ACHN (cell line): ENCODE results near the gene KCNH5.

Experiments
- DNase-seq: peaks from one replicate; pipeline ENCODE4 v3.0.0-alpha.2; 2015
- in situ Hi-C: cut with HindIII; loops from 2 replicates; pipeline ENCODE4 v1.10.0; 2017; ENCODE audit warnings: low sequenced_read_pairs, low pct_ligation_motif_present, low pct_unique_long_range_greater_than_20kb

The KCNH5 gene

DNA sequence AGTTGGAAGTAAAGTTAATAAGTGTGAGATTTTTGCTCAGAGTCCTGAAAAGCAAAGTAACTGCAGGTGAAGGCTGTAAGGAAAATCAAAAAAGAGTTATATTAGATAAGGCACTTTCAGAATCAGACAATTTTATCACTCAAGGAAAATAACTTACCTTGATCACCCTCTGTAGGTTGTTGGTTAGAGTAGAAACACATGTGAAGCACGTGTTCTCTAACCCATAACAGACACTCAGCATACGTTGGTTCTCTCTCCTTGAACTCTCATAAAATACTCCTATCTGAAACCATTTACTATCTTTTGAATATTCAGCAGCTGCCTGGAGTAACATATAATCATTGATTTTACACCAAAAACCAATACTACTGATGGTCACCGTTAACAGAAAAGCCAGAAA is 335.5 kb downstream of the KCNH5 start:
- DNase-seq = no peak
- in situ Hi-C loops = no loop called here

DNA sequence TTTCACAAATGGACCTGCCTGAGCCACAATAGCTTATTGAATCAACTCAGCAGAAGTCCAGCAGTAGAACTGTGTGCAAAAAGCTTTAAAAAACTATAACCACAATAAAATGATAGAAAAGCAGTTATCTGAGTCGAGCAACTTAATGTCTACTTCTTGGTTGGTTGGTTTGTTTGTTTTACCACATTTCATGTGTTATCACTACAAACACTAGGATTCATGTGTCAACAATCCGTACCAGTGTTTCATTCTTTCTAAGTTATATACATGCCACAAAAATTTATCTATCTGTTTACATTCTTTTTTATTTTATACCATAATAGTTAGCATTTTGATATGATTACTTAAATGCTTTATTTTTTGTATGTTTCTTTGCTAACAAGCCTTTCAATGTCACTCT is 339.0 kb downstream of the KCNH5 start:
- in situ Hi-C loops = no loop called here
- DNase-seq = no peak

- no peak for DNase-seq
- in situ Hi-C loops = no loop called here
These were observed 347.8 kb downstream of the KCNH5 start for GRCh38 chr14:62697461-62697860.

DNA sequence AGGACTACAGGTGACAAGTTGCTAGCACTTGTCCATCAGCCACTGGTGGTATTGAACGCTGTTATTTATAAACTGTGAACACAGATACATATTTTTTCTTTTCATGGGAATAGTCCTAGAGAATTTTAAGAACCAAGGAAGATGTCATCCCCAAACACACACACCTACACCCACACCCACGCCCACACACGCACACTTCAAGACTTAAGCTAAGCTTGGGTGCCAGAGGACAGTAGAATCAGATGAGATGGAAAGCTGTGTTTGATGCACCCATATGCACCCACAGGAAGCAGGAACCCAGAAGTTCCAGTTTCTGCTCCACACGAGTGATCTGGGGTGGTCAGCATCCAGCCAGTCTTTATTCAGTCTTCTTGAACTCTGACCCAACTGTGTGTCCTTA is 348.3 kb downstream of the KCNH5 start:
- DNase-seq = no peak
- in situ Hi-C loops = no loop called here

DNA sequence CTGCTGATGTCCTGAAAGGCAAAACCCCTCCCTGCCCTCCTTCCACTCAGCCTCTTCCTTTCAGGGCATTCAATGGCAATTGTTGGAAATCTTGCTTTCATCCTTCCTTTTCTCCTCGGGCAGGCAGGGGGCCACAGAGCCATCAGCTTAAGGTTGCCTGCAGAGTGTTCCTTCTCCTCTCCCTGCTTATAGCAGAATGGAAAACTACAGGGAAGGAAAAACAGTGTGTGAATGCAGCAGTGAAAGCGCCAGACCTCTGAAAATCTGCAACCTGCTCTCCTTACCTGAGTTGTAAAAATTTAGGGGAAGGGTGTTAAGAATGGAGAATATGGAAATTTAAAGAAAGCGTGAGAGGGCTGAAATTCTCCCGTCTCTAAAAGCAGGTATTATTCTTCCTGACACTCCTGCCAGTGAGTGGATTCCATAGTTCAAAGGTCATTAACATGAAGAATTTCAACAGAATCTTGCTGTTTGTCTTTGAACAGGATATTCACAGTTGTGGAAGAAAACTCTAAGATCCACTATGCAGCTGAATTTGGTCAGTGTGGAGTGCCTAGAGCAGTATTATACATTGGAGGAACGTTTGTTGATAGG is 348.8 kb downstream of the KCNH5 start:
- DNase-seq = no peak
- in situ Hi-C loops = no loop called here

GRCh38 chr14:62694075-62694474 is 351.2 kb downstream of the KCNH5 start:
- no peak for DNase-seq
- in situ Hi-C loops = no loop called here

DNA sequence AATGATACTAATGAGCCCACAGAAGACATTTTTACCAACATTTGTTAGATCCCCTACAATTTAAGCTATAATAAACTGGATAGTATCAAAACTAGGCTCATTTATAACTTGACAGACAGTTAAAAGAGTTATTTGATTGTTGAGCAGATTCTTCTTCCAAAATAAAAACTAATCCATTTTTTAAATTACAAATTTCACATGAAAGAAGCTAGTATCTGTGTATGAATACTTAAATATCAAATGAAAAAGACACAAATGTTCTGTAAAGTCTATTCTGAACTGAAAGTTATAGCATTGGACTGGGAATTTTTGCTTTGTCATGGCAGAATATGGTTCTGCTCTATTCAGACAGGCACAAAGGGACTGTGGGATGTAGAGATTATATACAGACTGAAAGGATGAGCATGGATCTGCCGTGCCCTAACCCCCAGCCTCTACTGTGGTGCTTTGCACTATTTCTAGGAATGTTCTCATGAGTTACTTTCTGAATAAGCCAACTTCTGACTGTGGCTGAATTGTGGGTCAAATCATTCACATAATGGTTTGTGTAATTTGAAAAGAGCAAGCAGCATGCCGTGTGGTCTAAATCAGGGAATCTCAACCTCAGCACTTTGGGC is 352.7 kb downstream of the KCNH5 start:
- no peak for DNase-seq
- in situ Hi-C loops = no loop called here

DNA sequence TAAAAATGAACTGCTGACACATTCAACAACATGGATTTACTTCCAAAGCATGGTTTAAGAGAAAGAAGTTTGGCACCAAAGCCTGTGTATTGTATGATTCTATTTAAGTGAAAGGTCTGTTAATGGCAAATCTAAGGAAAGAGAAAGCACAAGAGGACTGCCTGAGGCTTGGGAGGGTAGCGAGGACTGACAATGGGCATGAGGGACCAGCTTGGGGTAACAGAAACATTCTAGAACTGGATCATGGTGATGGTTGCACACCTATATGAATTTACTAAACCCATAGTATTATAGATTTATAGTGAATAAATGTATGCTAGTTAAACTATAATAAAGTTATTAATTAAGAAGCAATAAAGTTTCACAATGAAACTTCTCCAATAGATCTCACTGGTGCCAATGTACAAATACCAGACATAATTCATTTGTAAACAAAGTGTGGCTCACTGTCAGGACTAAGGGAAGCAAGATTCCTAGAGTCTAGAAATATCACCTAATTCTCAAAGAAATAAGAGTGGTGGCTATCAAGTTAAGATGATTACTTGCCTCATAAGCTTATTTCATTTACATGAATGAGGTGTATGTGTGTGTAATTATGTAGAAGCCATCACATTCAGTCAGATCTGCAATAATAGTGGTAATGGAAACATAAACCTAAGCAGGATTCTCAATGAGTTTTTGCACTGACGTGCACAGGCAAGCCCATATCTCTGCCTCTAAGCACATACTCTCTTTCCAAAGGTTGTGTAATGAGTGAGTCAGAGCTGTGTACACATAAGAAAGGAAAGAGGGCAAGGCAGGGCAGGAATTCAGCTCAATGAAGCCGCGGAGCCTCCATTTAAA is 353.4 kb downstream of the KCNH5 start:
- peak; percentile 46 for DNase-seq
- in situ Hi-C loops = no loop called here

- in situ Hi-C loops = no loop called here
- no peak for DNase-seq
These were observed 355.5 kb downstream of the KCNH5 start for GRCh38 chr14:62689733-62690132.

DNA sequence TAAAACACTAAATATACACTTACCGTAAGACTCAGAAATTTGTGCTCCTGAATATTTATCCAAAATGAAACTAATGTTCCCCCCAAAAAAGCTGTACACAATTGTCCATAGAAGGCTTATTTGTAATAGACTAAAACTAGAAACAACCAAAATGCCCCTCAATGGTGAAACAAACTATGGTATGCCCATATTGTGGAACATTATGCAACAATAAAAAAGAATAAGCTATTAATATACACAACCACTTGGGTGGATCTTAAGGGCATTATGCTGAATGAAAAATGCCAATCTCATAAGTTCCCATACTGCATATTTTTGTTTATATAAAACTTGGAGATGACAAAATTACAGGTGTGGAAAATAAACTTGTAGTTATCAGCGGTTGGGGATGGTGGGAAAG is 357.4 kb downstream of the KCNH5 start:
- no peak for DNase-seq
- in situ Hi-C loops = no loop called here

DNA sequence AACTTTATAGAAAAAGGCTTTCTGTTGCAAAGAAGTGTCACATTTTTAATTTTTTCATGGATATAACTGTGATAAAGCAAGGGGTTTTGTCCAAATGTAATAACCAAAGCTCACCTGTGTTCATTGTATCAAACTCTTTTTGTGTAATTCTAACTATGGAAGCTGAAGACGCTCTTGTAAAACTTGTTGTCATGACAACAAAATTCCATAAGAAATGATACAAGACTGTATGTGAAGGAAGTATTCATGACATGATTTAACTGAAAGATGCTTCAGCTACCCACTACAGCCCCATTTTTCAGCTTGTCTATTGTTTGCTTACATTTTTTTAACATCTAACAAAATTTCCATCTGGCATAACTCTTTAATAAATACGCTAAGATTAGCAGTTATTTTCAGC is 360.9 kb downstream of the KCNH5 start:
- DNase-seq = no peak
- in situ Hi-C loops = no loop called here

DNA sequence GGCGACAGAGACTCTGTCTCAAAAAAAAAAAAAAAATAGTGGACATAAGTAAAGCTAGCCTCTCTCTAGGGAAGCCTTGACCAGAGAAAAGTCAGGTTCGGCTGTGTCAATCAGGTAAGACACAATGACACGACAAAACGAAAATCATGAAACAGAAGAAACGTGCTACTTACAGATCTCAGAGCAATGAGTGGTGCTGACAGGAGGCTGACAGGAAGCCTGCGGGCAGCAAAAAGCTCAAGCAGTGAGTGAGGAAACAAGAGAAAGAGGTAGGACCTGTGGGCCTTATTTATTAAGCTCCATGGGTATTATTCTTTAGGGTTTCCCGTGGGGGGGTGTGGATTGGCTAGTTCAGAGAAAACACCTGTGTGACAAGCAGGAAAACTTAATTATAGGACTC is 363.1 kb downstream of the KCNH5 start:
- DNase-seq = no peak
- in situ Hi-C loops = no loop called here

- in situ Hi-C loops = no loop called here
- no peak for DNase-seq
These were observed 370.6 kb downstream of the KCNH5 start for GRCh38 chr14:62674563-62675237.

- in situ Hi-C loops = no loop called here
- no peak for DNase-seq
These were observed 372.1 kb downstream of the KCNH5 start for GRCh38 chr14:62673014-62673755.

DNA sequence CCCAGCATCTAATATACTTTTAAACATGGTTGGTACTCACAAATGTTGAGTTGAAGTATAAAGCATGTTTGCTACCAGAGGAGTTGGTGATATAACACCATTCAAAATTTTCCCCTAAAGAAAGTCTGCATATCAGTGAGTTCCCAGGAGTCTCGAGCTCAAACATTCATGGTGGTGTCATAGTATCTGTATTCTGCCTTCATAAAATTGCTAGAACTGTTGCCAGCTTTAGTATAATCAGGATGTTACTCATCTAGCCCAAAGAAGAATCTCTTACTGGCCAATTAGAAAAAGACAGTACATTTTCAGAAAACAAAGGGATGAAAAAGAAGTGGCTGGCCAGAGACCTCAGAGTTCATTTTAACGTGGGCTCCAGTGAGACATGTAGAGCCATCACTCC is 374.7 kb downstream of the KCNH5 start:
- in situ Hi-C loops = no loop called here
- DNase-seq = no peak

DNA sequence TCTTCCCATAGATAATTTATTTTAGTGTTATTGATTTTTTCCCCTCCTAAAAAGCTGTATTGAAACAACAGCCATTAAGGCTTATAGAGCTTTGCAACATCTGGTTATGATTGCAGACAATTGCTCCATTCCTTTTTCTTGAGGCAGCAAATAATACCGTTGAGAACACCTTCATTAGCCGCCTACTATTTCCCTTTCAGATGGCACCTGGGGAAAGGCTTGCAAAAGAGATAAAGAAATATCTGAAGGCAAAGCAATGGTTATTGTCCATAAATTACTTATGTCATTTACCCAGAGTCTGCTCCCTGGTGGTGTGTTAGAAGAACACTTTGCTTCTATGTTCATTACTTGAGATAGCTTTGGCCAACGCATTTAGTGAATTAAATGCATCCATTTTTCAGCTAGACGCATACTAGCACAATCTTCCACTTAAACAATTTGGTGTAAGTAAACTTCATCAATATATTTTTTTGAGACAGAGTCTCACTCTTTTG is 377.8 kb downstream of the KCNH5 start:
- DNase-seq = no peak
- in situ Hi-C loops = no loop called here

DNA sequence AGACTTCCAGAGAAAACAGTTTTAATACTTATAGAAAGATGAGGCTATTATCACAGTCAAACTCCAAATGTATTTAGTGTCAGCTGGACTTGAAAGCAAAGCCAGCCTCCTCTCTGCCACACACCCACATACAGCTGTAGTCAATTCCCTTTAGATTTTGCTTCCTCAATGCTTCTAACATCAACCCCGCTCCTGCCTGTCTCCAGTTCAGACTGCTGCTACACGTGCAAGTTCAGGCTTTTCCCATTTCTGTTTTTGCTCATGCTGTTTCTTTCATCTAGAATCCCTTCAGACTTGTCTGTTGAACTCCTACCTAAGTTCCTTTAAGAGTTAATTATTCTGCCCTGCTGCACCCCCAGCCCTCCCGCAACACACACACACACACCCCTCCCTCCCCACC is 380.0 kb downstream of the KCNH5 start:
- no peak for DNase-seq
- in situ Hi-C loops = no loop called here

GRCh38 chr14:62663456-62663821 is 381.8 kb downstream of the KCNH5 start:
- DNase-seq = no peak
- in situ Hi-C loops = no loop called here
